Measurements from ENCODE around the gene CRB1. TPM values are rescaled to one million over a fixed set of nuclear protein-coding genes. Genes with fewer than 3 reads are reported as not detected.
"Not testable (repeated sequence)": the region's sequence is repeated elsewhere in the genome, so short reads cannot be mapped to it uniquely, and the experiment has no call there.

CRB1 gene
- polyA plus RNA-seq, 4 donors: 2.3 to 3.7 (median 2.8) TPM

GRCh38 chr1:197448121-197448779 lies 180.2 kb downstream of the CRB1 start:
- no peak for DNase-seq (ENCODE audit: low read depth in 4 of 4, low spot score in 2 of 4)

- no peak for DNase-seq (ENCODE audit: low read depth in 4 of 4, low spot score in 2 of 4)
Observed at GRCh38 chr1:197451381-197451780, 183.3 kb downstream of the CRB1 start.

GRCh38 chr1:197453376-197454058 lies 185.5 kb downstream of the CRB1 start:
- DNase-seq (ENCODE audit: low read depth in 4 of 4, low spot score in 2 of 4): no peak

GRCh38 chr1:197462539-197462938 lies 194.5 kb downstream of the CRB1 start:
- DNase-seq (ENCODE audit: low read depth in 4 of 4, low spot score in 2 of 4): no peak

- DNase-seq (ENCODE audit: low read depth in 4 of 4, low spot score in 2 of 4): no peak
Observed at GRCh38 chr1:197463142-197463541, 195.1 kb downstream of the CRB1 start.

GRCh38 chr1:197464044-197464443 lies 196.0 kb downstream of the CRB1 start:
- peak in 3 of 4 donors; percentile 11 to 45 (median 41) for DNase-seq (ENCODE audit: low read depth in 4 of 4, low spot score in 2 of 4)

- DNase-seq (ENCODE audit: low read depth in 4 of 4, low spot score in 2 of 4): no peak
Observed at GRCh38 chr1:197465528-197466327, 197.7 kb downstream of the CRB1 start.

GRCh38 chr1:197466813-197467212 lies 198.8 kb downstream of the CRB1 start:
- no peak for DNase-seq (ENCODE audit: low read depth in 4 of 4, low spot score in 2 of 4)

GRCh38 chr1:197467881-197468280 lies 199.8 kb downstream of the CRB1 start:
- no peak for DNase-seq (ENCODE audit: low read depth in 4 of 4, low spot score in 2 of 4)

- DNase-seq (ENCODE audit: low read depth in 4 of 4, low spot score in 2 of 4): no peak
Observed at GRCh38 chr1:197468543-197469175, 200.6 kb downstream of the CRB1 start.

GRCh38 chr1:197469620-197470210 lies 201.7 kb downstream of the CRB1 start:
- DNase-seq (ENCODE audit: low read depth in 4 of 4, low spot score in 2 of 4): no peak

GRCh38 chr1:197470330-197470729 lies 202.3 kb downstream of the CRB1 start:
- no peak for DNase-seq (ENCODE audit: low read depth in 4 of 4, low spot score in 2 of 4)

GRCh38 chr1:197471248-197471985 lies 203.4 kb downstream of the CRB1 start:
- DNase-seq (ENCODE audit: low read depth in 4 of 4, low spot score in 2 of 4): no peak

GRCh38 chr1:197472141-197472540 lies 204.1 kb downstream of the CRB1 start:
- no peak for DNase-seq (ENCODE audit: low read depth in 4 of 4, low spot score in 2 of 4)

- DNase-seq (ENCODE audit: low read depth in 4 of 4, low spot score in 2 of 4): no peak
Observed at GRCh38 chr1:197480446-197480845, 212.4 kb downstream of the CRB1 start.

GRCh38 chr1:197481101-197481500 lies 213.0 kb downstream of the CRB1 start:
- no peak for DNase-seq (ENCODE audit: low read depth in 4 of 4, low spot score in 2 of 4)

GRCh38 chr1:197485790-197486189 lies 217.7 kb downstream of the CRB1 start:
- DNase-seq (ENCODE audit: low read depth in 4 of 4, low spot score in 2 of 4): no peak

GRCh38 chr1:197486946-197487345 lies 218.9 kb downstream of the CRB1 start:
- DNase-seq (ENCODE audit: low read depth in 4 of 4, low spot score in 2 of 4): no peak

- DNase-seq (ENCODE audit: low read depth in 4 of 4, low spot score in 2 of 4): not testable (repeated sequence)
Observed at GRCh38 chr1:197491505-197491904, 223.5 kb downstream of the CRB1 start.

- DNase-seq (ENCODE audit: low read depth in 4 of 4, low spot score in 2 of 4): no peak
Observed at GRCh38 chr1:197496722-197497121, 228.7 kb downstream of the CRB1 start.
